Measurements from ENCODE around the gene MVB12B.

DNA sequence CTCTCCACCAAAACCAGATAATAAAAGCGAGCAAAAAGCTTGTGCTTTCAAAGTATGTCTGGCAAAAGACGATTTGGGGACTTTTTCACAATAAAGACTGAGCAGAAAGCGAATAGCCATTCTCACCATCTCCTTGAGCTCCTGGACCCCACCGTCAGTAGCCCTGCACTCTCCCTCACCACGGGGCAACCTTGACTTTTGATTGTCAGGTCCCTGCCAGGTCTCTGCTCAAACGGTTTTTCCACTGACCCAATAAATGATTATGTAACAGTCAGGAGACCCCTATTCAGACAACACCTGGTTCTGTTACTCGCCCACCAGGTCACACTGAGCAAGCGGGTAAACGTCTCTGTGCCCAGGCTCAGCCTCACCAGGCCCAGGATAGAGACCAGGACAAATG is 131.3 kb downstream of the MVB12B start:
- TF ChIP-seq, protein P1, sequence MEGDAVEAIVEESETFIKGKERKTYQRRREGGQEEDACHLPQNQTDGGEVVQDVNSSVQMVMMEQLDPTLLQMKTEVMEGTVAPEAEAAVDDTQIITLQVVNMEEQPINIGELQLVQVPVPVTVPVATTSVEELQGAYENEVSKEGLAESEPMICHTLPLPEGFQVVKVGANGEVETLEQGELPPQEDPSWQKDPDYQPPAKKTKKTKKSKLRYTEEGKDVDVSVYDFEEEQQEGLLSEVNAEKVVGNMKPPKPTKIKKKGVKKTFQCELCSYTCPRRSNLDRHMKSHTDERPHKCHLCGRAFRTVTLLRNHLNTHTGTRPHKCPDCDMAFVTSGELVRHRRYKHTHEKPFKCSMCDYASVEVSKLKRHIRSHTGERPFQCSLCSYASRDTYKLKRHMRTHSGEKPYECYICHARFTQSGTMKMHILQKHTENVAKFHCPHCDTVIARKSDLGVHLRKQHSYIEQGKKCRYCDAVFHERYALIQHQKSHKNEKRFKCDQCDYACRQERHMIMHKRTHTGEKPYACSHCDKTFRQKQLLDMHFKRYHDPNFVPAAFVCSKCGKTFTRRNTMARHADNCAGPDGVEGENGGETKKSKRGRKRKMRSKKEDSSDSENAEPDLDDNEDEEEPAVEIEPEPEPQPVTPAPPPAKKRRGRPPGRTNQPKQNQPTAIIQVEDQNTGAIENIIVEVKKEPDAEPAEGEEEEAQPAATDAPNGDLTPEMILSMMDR (IDR thresholded peaks at IDR 0.05), result no peak
- TF ChIP-seq EP300 (IDR thresholded peaks at IDR 0.05), result no peak
